DOHH2 (cell line): Measurements from ENCODE around the gene ACSS2.

Experiments used
- H3F3A ChIP-seq: fragments of 200-600 bp; sonication (generic), shearing (Covaris generic); 2 replicates; pipeline ENCODE4 v1.6.0; 2016; ENCODE audit warnings: antibody characterized with exemption, mild to moderate bottlenecking; ENCODE audit not compliant: control insufficient read depth, insufficient read depth
- H3K27ac ChIP-seq: fragments of 200-600 bp; sonication (generic); 2 replicates; pipeline ENCODE4 v1.5.1; 2014; ENCODE audit warnings: low read depth, mild to moderate bottlenecking, low read length, moderate library complexity
- H3K27me3 ChIP-seq: fragments of 200-600 bp; sonication (generic); 2 replicates; pipeline ENCODE4 v1.6.1; 2014; ENCODE audit warnings: mild to moderate bottlenecking, low read length, mixed read lengths; ENCODE audit not compliant: control insufficient read depth
- H3K36me3 ChIP-seq: fragments of 200-600 bp; sonication (generic); 2 replicates; pipeline ENCODE4 v1.6.1; 2014; ENCODE audit warnings: mild to moderate bottlenecking, low read length, moderate library complexity, mixed read lengths; ENCODE audit not compliant: control insufficient read depth
- H3K4me1 ChIP-seq: fragments of 200-600 bp; sonication (generic); 2 replicates; pipeline ENCODE4 v1.6.1; 2014; ENCODE audit warnings: mild to moderate bottlenecking, low read length, mixed read lengths; ENCODE audit not compliant: control insufficient read depth
- H3K4me2 ChIP-seq: fragments of 200-600 bp; sonication (generic); 2 replicates; pipeline ENCODE4 v1.6.0; 2014; ENCODE audit warnings: mild to moderate bottlenecking, low read length, moderate library complexity
- H3K4me3 ChIP-seq: fragments of 200-600 bp; sonication (generic); 2 replicates; pipeline ENCODE4 v1.5.1; 2014; ENCODE audit warnings: mild to moderate bottlenecking, low read length, mixed read lengths
- H3K79me2 ChIP-seq: fragments of 200-600 bp; sonication (generic); 2 replicates; pipeline ENCODE4 v1.6.1; 2014; ENCODE audit warnings: mild to moderate bottlenecking, low read length, mixed read lengths; ENCODE audit not compliant: control insufficient read depth
- H3K9me2 ChIP-seq: fragments of 200-600 bp; sonication (generic); replicated peaks from 2 replicates; pipeline ENCODE4 v1.6.1; 2014; ENCODE audit warnings: mild to moderate bottlenecking, low read length, mixed read lengths; ENCODE audit not compliant: control insufficient read depth
- H3K9me3 ChIP-seq: fragments of 200-600 bp; sonication (generic); 2 replicates; pipeline ENCODE4 v1.6.1; 2014; ENCODE audit warnings: antibody characterized with exemption, low read length, mixed read lengths; ENCODE audit not compliant: control insufficient read depth, insufficient read depth
- H4K20me1 ChIP-seq: fragments of 200-600 bp; sonication (generic); 2 replicates; pipeline ENCODE4 v1.6.0; 2014; ENCODE audit warnings: low read depth, mild to moderate bottlenecking, antibody characterized with exemption, low read length, moderate library complexity; ENCODE audit not compliant: control insufficient read depth, insufficient read depth
- CTCF ChIP-seq: fragments of 200-600 bp; sonication (generic); IDR thresholded peaks from one replicate; pipeline ENCODE4 v1.5.1; 2014; ENCODE audit warnings: antibody characterized with exemption, mild to moderate bottlenecking, low read depth, low read length; ENCODE audit not compliant: poor library complexity, severe bottlenecking
- EZH2phosphoT487 ChIP-seq: fragments of 200-600 bp; sonication (generic); IDR thresholded peaks from 2 replicates; pipeline ENCODE4 v1.6.1; 2017; ENCODE audit warnings: borderline replicate concordance, mild to moderate bottlenecking, antibody characterized with exemption, low read length, moderate library complexity, mixed read lengths

ACSS2 gene

DNA sequence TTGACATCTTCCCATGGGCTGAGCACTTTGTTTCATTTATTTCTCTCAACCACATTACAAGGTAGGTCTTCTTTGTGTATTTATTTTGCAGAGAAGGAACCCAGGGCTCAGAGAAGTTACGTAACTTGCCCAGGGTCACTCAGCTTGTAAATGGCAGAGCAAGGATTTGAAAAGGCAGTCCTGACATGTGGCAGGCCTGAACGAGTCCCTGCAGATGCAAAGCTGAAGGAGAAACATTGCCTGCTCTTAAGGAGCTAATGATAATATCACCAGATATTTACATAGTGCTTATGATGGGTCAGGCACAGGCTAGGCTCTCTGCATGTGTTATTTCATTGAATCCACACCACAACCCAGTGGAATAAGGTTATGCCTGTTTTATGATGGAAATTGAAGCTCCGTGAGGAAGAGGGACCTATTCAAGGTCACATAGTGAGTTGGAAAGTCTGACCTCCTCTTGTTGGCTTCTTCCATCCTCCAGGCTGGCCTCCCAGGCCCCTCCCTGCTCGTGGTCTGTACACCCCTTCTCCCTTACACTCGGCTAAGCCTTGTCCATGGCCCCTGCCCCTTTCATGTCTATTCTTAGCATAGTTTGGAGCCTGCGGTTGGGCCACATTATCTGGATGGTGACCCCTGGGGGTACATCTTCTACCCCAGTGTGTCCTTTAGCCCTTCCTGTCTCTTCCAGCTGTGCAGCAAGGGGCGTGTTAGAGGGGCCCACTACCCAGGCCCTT is 91.8 kb downstream of the ACSS2 start:
- H3K27me3 ChIP-seq, result no peaks in the 10 kb centered on the region
- no peaks in the 10 kb centered on the region for H3F3A ChIP-seq
- no peaks in the 10 kb centered on the region for H3K9me3 ChIP-seq
- no peak overlapping the region for H3K4me2 ChIP-seq
- H3K4me3 ChIP-seq, result no peak overlapping the region
- no peaks in the 10 kb centered on the region for H3K9me2 ChIP-seq
- H3K36me3 ChIP-seq, result no peaks in the 10 kb centered on the region
- no peaks in the 10 kb centered on the region for H4K20me1 ChIP-seq
- no peaks in the 10 kb centered on the region for H3K79me2 ChIP-seq
- TF ChIP-seq EZH2phosphoT487 (no peak), CTCF (no peak)
- no peak overlapping the region for H3K27ac ChIP-seq
- H3K4me1 ChIP-seq, result no peaks in the 10 kb centered on the region

- H3K4me1 ChIP-seq, result no peaks in the 10 kb centered on the region
These were observed 93.9 kb downstream of the ACSS2 start for GRCh38 chr20:34970193-34970840.

DNA sequence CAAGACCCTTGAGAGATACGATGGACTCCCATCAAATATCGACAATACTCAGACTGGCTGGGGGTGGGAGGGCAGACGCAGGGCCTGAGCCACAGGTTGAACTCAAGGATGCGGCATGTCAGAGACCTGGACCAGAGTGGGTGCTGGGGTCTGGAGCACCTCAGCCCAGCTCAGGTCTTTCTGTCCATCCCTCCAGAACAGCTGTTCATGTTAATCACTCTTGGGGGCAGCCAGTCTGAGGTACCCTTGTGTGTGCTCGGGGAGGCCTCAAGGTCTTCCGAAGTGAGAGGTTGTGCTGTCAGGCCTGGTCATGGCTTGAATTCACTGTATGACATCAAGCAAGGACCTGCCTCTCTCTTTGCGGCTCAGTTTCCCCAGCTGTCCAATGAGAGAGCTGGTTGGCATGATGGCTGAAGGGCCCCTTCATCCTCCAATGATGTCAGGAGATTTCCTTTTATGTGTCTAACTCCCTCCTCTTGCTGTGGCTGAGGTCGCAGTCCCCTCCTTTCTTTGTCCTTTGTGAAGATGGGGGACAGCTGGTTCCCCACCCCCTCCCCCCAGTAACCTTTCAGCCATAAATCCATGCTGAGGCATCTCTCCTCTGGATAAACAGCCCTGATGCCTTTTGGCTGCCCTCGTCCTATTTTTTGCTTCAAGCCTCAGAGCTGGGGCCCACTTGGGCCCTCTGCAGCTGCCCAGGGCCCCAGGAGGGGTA is 94.6 kb downstream of the ACSS2 start:
- no peaks in the 10 kb centered on the region for H3K27me3 ChIP-seq
- no peaks in the 10 kb centered on the region for H3K9me2 ChIP-seq
- H3K4me3 ChIP-seq, result no peak overlapping the region
- no peaks in the 10 kb centered on the region for H3K9me3 ChIP-seq
- no peak for TF ChIP-seq EZH2phosphoT487
- TF ChIP-seq CTCF, result no peak
- H3K4me1 ChIP-seq, result no peaks in the 10 kb centered on the region
- no peaks in the 10 kb centered on the region for H3F3A ChIP-seq
- no peaks in the 10 kb centered on the region for H3K36me3 ChIP-seq
- no peak overlapping the region for H3K27ac ChIP-seq
- H3K4me2 ChIP-seq, result no peak overlapping the region
- H3K79me2 ChIP-seq, result no peaks in the 10 kb centered on the region
- no peaks in the 10 kb centered on the region for H4K20me1 ChIP-seq

More at GRCh38 chr20:34970193-34970840, 93.9 kb downstream of the ACSS2 start:
- H3K9me3 ChIP-seq, result no peaks in the 10 kb centered on the region
- H3K4me3 ChIP-seq, result no peak overlapping the region
- H3K27me3 ChIP-seq, result no peaks in the 10 kb centered on the region
- H3K79me2 ChIP-seq, result no peaks in the 10 kb centered on the region
- H3K27ac ChIP-seq, result no peak overlapping the region
- no peak overlapping the region for H3K4me2 ChIP-seq
- TF ChIP-seq EZH2phosphoT487 (no peak), CTCF (no peak)
- no peaks in the 10 kb centered on the region for H3K9me2 ChIP-seq
- no peaks in the 10 kb centered on the region for H4K20me1 ChIP-seq
- H3F3A ChIP-seq, result no peaks in the 10 kb centered on the region
- no peaks in the 10 kb centered on the region for H3K36me3 ChIP-seq
